ENCODE measurements around the gene CXorf58. TPM values are rescaled to one million over a fixed set of nuclear protein-coding genes. Genes with fewer than 3 reads are reported as not detected.
"Not testable (repeated sequence)": the region's sequence is repeated elsewhere in the genome, so short reads cannot be mapped to it uniquely, and the experiment has no call there.

Gene CXorf58, protein sequence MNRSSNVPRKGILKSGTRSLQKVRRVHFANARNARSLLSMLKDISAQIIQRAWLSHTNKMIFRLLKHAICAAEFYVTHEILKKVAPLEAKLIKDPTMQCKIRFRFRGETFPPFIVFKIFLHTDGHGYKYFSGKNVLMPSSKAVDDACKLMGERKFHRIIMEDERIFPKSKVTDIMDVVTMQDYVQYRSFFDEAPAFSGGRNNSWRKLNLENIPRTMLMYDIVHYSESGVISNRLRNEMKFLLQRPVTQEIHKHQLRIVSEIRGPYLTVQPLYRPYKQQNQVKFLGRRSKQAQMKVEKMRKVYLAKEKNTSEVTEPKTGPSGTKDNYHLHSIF
- not detected for total RNA-seq

DNA sequence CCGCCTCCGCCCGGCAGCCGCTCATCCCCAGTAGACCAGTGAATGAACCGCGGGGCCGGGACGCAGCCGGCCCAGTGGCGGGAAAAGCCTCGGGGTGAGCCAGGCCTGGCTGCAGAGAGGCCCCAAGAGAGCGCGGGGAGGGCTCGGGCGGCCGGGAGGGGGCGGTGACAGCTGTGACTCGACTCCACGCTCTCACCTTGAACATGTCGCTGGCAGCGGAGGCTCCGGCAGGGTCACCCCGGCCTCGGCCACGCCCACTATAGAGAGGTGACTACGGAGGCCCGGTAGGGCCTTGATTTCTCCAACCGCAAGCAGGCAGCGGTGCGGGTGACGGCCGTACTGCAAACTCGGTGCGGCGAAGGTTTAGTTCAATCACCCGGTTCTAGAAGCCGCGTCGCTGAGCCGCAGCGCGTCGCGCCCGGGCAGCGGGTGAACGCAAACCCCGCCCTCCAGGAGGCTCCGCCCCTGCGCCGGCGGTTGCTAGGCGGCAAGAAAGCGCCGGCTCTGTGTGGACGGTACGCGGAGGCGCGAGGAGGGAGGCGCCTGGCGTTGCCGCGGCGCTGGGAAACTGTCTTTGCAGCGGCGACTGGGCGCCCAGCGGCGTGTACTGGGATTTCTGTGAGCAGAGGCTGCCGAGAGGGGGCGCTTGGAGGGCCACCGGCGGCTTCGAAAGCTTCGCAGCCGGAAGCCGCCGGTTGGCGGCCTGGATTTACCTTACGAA lies at the start of gene CXorf58, which contains the start of gene APOO:
Gene CXorf58, plus strand, starts transcription at position 509 of the 721 bp plus-strand sequence. CDS start 2,297 bp downstream, outside the sequence.
Gene APOO, minus strand, starts transcription at position 441 of the 721 bp plus-strand sequence. Its CDS starts 236 bp downstream, at position 205.
- TF ChIP-seq CTCF (IDR thresholded peaks at IDR 0.05), result peak in 1 of 3 donors; percentile 70
- DNase-seq (ENCODE audit: low spot score) (peak; percentile 36), ATAC-seq (ENCODE audit: low FRiP score) (peak; percentile 92)

- not testable (repeated sequence) for DNase-seq (ENCODE audit: low spot score); ATAC-seq (ENCODE audit: low FRiP score)
These were observed 48.6 kb upstream of the CXorf58 start for GRCh38 chrX:23859238-23859637.

DNA sequence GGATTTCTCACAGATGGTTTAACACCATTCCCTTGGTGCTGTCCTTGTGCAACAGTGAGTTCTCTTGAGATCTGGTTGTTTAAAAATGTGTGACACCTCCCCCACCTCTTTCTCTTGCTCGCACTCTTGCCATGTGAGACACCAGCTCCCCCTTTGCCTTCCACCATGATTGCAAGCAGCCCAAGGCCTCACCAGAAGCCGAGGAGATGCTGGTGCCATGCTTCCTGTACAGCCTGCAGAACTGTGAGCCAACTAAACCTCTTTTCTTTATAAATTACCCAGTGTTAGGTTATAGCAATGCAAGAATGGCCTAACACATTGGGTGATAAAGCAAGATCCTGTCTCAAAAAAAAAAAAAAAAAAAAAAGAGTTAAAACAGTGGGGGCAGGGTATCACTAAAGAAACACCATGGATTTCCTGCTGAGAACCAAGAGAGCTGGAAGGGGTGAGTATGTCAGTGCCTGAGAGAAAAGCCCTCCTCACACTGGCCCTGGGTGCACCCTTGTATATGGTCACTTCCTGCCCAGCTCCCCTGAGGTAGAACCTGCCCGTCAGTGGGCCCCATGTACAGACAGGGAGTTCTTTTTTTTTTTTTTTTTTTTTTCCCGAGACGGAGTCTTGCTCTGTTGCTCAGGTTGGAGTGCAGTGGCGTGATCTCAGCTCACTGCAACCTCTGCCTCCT lies 46.5 kb upstream of the CXorf58 start:
- DNase-seq (ENCODE audit: low spot score) (no peak), ATAC-seq (ENCODE audit: low FRiP score) (no peak)
- no peak for TF ChIP-seq CTCF (IDR thresholded peaks at IDR 0.05)

DNA sequence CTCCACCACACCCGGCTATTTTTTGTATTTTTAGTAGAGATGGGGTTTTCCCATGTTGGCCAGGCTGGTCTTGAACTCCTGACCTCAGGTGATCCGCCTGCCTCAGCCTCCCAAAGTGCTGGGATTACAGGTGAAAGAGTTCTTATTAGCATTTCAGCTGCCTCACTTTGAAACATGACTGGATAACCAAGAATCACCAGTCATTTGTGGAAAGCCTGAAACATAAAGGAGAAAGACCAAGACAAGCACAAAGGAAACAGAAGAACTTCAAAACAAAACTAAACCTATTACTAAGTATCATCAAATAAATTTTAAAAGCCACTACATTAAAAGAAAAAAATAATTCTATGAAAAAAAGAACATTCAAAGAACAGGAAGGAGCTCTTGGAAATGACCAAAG lies 45.9 kb upstream of the CXorf58 start:
- not testable (repeated sequence) for DNase-seq (ENCODE audit: low spot score); ATAC-seq (ENCODE audit: low FRiP score)

- ATAC-seq (ENCODE audit: low FRiP score), result no peak
- no peak for DNase-seq (ENCODE audit: low spot score)
These were observed 43.0 kb upstream of the CXorf58 start for GRCh38 chrX:23864742-23865326.

GRCh38 chrX:23870041-23870440 lies 37.8 kb upstream of the CXorf58 start:
- no peak for TF ChIP-seq CTCF (IDR thresholded peaks at IDR 0.05)
- ATAC-seq (ENCODE audit: low FRiP score), result no peak
- no peak for DNase-seq (ENCODE audit: low spot score)

More at GRCh38 chrX:23864742-23865326, 43.0 kb upstream of the CXorf58 start:
- no peak for TF ChIP-seq CTCF (IDR thresholded peaks at IDR 0.05)

GRCh38 chrX:23871905-23872546 lies 35.8 kb upstream of the CXorf58 start:
- DNase-seq (ENCODE audit: low spot score) (no peak), ATAC-seq (ENCODE audit: low FRiP score) (no peak)
- TF ChIP-seq CTCF (IDR thresholded peaks at IDR 0.05), result no peak
